ENCODE measurements around the gene ARID5A. TPM values are rescaled to one million over a fixed set of nuclear protein-coding genes. Genes with fewer than 3 reads are reported as not detected.

The ARID5A gene
- total and polyA plus RNA-seq, 7 experiments from 2014 or later = 52.2 to 182 (median 111) TPM

- Histone ChIP-seq H3K9me3 (ENCODE audit: control insufficient read depth in 2 of 3, low read length in 3 of 3) (no peaks in the 10 kb centered on the region), H3K4me1 (ENCODE audit: control insufficient read depth in 2 of 2, insufficient read depth in 2 of 2, low read length in 2 of 2) (peaks cover 22 to 29% of the 10 kb centered on the region in 2 donors), H3K4me3 (ENCODE audit: low read length) (no peak overlapping the region), H3K36me3 (ENCODE audit: control insufficient read depth in 2 of 3, insufficient read depth in 3 of 3, low read length in 3 of 3) (no peaks in the 10 kb centered on the region), H3K27ac (ENCODE audit: low read depth, low read length) (no peak overlapping the region), H3K27me3 (ENCODE audit: control insufficient read depth in 2 of 2, insufficient read depth in 2 of 2, low read length in 2 of 2) (no peaks in the 10 kb centered on the region)
- H3K4me1 Mint-ChIP-seq = peaks cover 15 to 80% (median 26%) of the 10 kb centered on the region in 7 donors
- DNase-seq (peak in 1 of 9 donors; percentile 6), ATAC-seq (no peak)
- no peaks in the 10 kb centered on the region for H3K27me3 Mint-ChIP-seq
- POLR2A ChIA-PET = interaction anchor here (1.3 to 8.3 kb wide), 2 partner anchors 15 kb away, joined by 3 to 123 read pairs; partner anchors contain the start of gene ARID5A
- peaks cover 0 to 3% (median 0%) of the 10 kb centered on the region in 5 donors for H3K36me3 Mint-ChIP-seq
- intact Hi-C loops (cut with micrococcal nuclease) = loop anchor here in 1 of 2 donors (1.0 to 2.0 kb wide), 2 partner anchors 14 to 16 kb away; no protein-coding TSS in a partner anchor
- peak overlapping the region in 1 of 10 donors; percentile 74 for H3K4me3 Mint-ChIP-seq
- no peaks in the 10 kb centered on the region for H3K9me3 Mint-ChIP-seq
- CTCF ChIA-PET = interaction anchor here (6.2 kb wide), 1 partner anchor 29 kb away, joined by 26 read pairs; no protein-coding TSS in a partner anchor
- peak overlapping the region in 1 of 9 donors; percentile 82 for H3K27ac Mint-ChIP-seq
Observed at GRCh38 chr2:96524482-96525210, 11.9 kb upstream of the ARID5A start.

- Histone ChIP-seq H3K36me3 (ENCODE audit: control insufficient read depth in 2 of 3, insufficient read depth in 3 of 3, low read length in 3 of 3) (no peaks in the 10 kb centered on the region), H3K27me3 (ENCODE audit: control insufficient read depth in 2 of 2, insufficient read depth in 2 of 2, low read length in 2 of 2) (no peaks in the 10 kb centered on the region), H3K9me3 (ENCODE audit: control insufficient read depth in 2 of 3, low read length in 3 of 3) (no peaks in the 10 kb centered on the region), H3K4me3 (ENCODE audit: low read length) (no peak overlapping the region), H3K27ac (ENCODE audit: low read depth, low read length) (no peak overlapping the region), H3K4me1 (ENCODE audit: control insufficient read depth in 2 of 2, insufficient read depth in 2 of 2, low read length in 2 of 2) (peaks cover 22 to 29% of the 10 kb centered on the region in 2 donors)
- ATAC-seq (no peak), DNase-seq (peak in 1 of 9 donors; percentile 1)
- peaks cover 20 to 85% (median 30%) of the 10 kb centered on the region in 7 donors for H3K4me1 Mint-ChIP-seq
- POLR2A ChIA-PET = interaction anchor here (1.3 to 8.3 kb wide), 2 partner anchors 14 to 15 kb away, joined by 3 to 123 read pairs; partner anchors contain the start of gene ARID5A
- H3K27ac Mint-ChIP-seq = peak overlapping the region in 2 of 9 donors; percentile 62 to 71
- H3K27me3 Mint-ChIP-seq = no peaks in the 10 kb centered on the region
- CTCF ChIA-PET = interaction anchor here (6.2 kb wide), 1 partner anchor 29 kb away, joined by 26 read pairs; no protein-coding TSS in a partner anchor
- H3K4me3 Mint-ChIP-seq = no peak overlapping the region
- intact Hi-C loops (cut with micrococcal nuclease) = loop anchor here in 1 of 2 donors (2.0 kb wide), 1 partner anchor 16 kb away; no protein-coding TSS in a partner anchor
- no peaks in the 10 kb centered on the region for H3K9me3 Mint-ChIP-seq
- peaks cover 0 to 3% (median 0%) of the 10 kb centered on the region in 5 donors for H3K36me3 Mint-ChIP-seq
Observed at GRCh38 chr2:96525211-96525507, 11.4 kb upstream of the ARID5A start.

GRCh38 chr2:96526101-96526591 is 10.4 kb upstream of the ARID5A start:
- Histone ChIP-seq H3K4me1 (ENCODE audit: control insufficient read depth in 2 of 2, insufficient read depth in 2 of 2, low read length in 2 of 2) (peaks cover 27 to 32% of the 10 kb centered on the region in 2 donors), H3K4me3 (ENCODE audit: low read length) (no peak overlapping the region), H3K27ac (ENCODE audit: low read depth, low read length) (no peak overlapping the region), H3K36me3 (ENCODE audit: control insufficient read depth in 2 of 3, insufficient read depth in 3 of 3, low read length in 3 of 3) (no peaks in the 10 kb centered on the region), H3K27me3 (ENCODE audit: control insufficient read depth in 2 of 2, insufficient read depth in 2 of 2, low read length in 2 of 2) (no peaks in the 10 kb centered on the region), H3K9me3 (ENCODE audit: control insufficient read depth in 2 of 3, low read length in 3 of 3) (no peaks in the 10 kb centered on the region)
- peaks cover 20 to 89% (median 33%) of the 10 kb centered on the region in 7 donors for H3K4me1 Mint-ChIP-seq
- peak in 1 of 9 donors; percentile 8 for DNase-seq
- H3K9me3 Mint-ChIP-seq = no peaks in the 10 kb centered on the region
- ChIA-PET CTCF (interaction anchor here (1.2 to 6.2 kb wide), 4 partner anchors 10 to 28 kb away, joined by 3 to 26 read pairs (median 4); partner anchors contain the start of gene ARID5A), POLR2A (interaction anchor here (1.2 to 17.2 kb wide), 5 partner anchors 8 to 119 kb away, joined by 3 to 241 read pairs (median 7); partner anchors contain the start of gene ARID5A)
- H3K27ac Mint-ChIP-seq = peak overlapping the region in 4 of 9 donors; percentile 51 to 90 (median 87)
- intact Hi-C loops (cut with micrococcal nuclease) = no loop called here
- no peak for ATAC-seq
- H3K4me3 Mint-ChIP-seq = peak overlapping the region in 4 of 10 donors; percentile 49 to 85 (median 68)
- no peaks in the 10 kb centered on the region for H3K27me3 Mint-ChIP-seq
- H3K36me3 Mint-ChIP-seq = peaks cover 0 to 1% (median 0%) of the 10 kb centered on the region in 5 donors

- peaks cover 0 to 1% (median 0%) of the 10 kb centered on the region in 5 donors for H3K36me3 Mint-ChIP-seq
- Histone ChIP-seq H3K27me3 (ENCODE audit: control insufficient read depth in 2 of 2, insufficient read depth in 2 of 2, low read length in 2 of 2) (no peaks in the 10 kb centered on the region), H3K9me3 (ENCODE audit: control insufficient read depth in 2 of 3, low read length in 3 of 3) (no peaks in the 10 kb centered on the region), H3K4me1 (ENCODE audit: control insufficient read depth in 2 of 2, insufficient read depth in 2 of 2, low read length in 2 of 2) (peaks cover 33 to 38% of the 10 kb centered on the region in 2 donors), H3K36me3 (ENCODE audit: control insufficient read depth in 2 of 3, insufficient read depth in 3 of 3, low read length in 3 of 3) (no peaks in the 10 kb centered on the region), H3K4me3 (ENCODE audit: low read length) (peak overlapping the region; percentile 77), H3K27ac (ENCODE audit: low read depth, low read length) (peak overlapping the region; percentile 71)
- ChIA-PET CTCF (interaction anchor here (0.6 to 6.2 kb wide), 9 partner anchors 8 to 426 kb away, joined by 3 to 26 read pairs (median 3); partner anchors contain the start of gene ARID5A), POLR2A (interaction anchor here (0.7 to 17.2 kb wide), 5 partner anchors 9 to 381 kb away, joined by 3 to 241 read pairs (median 7); partner anchors contain the start of gene ARID5A)
- H3K27me3 Mint-ChIP-seq = no peaks in the 10 kb centered on the region
- H3K9me3 Mint-ChIP-seq = no peaks in the 10 kb centered on the region
- no peak for ATAC-seq
- H3K27ac Mint-ChIP-seq = peak overlapping the region; percentile 56 to 90 (median 85)
- peak in 1 of 9 donors; percentile 2 for DNase-seq
- peak overlapping the region; percentile 58 to 85 (median 82) for H3K4me3 Mint-ChIP-seq
- intact Hi-C loops (cut with micrococcal nuclease) = loop anchor here (1.0 kb wide), 1 partner anchor 28 kb away; no protein-coding TSS in a partner anchor
- peaks cover 25 to 90% (median 39%) of the 10 kb centered on the region in 7 donors for H3K4me1 Mint-ChIP-seq
Observed at GRCh38 chr2:96526615-96527285, 9.8 kb upstream of the ARID5A start.

- ChIA-PET POLR2A (interaction anchor here (0.7 to 17.2 kb wide), 6 partner anchors 10 to 381 kb away, joined by 3 to 241 read pairs (median 6); partner anchors contain the start of gene ARID5A), CTCF (interaction anchor here (0.6 to 6.2 kb wide), 10 partner anchors 9 to 426 kb away, joined by 3 to 26 read pairs (median 4); partner anchors contain the start of genes ARID5A and CNNM4)
- Histone ChIP-seq H3K9me3 (ENCODE audit: control insufficient read depth in 2 of 3, low read length in 3 of 3) (no peaks in the 10 kb centered on the region), H3K4me1 (ENCODE audit: control insufficient read depth in 2 of 2, insufficient read depth in 2 of 2, low read length in 2 of 2) (peaks cover 38 to 43% of the 10 kb centered on the region in 2 donors), H3K36me3 (ENCODE audit: control insufficient read depth in 2 of 3, insufficient read depth in 3 of 3, low read length in 3 of 3) (no peaks in the 10 kb centered on the region), H3K27ac (ENCODE audit: low read depth, low read length) (peak overlapping the region; percentile 71), H3K27me3 (ENCODE audit: control insufficient read depth in 2 of 2, insufficient read depth in 2 of 2, low read length in 2 of 2) (no peaks in the 10 kb centered on the region), H3K4me3 (ENCODE audit: low read length) (peak overlapping the region; percentile 77)
- H3K9me3 Mint-ChIP-seq = no peaks in the 10 kb centered on the region
- DNase-seq (peak in 5 of 9 donors; percentile 45 to 74 (median 46)), ATAC-seq (peak; percentile 20)
- peaks cover 32 to 90% (median 46%) of the 10 kb centered on the region in 7 donors for H3K4me1 Mint-ChIP-seq
- peaks cover 0 to 1% (median 0%) of the 10 kb centered on the region in 5 donors for H3K36me3 Mint-ChIP-seq
- intact Hi-C loops (cut with micrococcal nuclease) = loop anchor here (1.0 kb wide), 2 partner anchors 9 to 27 kb away; partner anchors contain the start of gene ARID5A (in 2 of the 2)
- peak overlapping the region; percentile 67 to 93 (median 87) for H3K27ac Mint-ChIP-seq
- H3K27me3 Mint-ChIP-seq = no peaks in the 10 kb centered on the region
- peak overlapping the region; percentile 58 to 85 (median 83) for H3K4me3 Mint-ChIP-seq
Observed at GRCh38 chr2:96527286-96528005, 9.1 kb upstream of the ARID5A start.

Measured in naive thymus-derived CD4-positive, alpha-beta T cell (primary cell).